ENCODE results near the gene HOXC12.
A peak's percentile ranks its signal among the peaks of the same experiment; 100 is the strongest.

The HOXC12 gene

GRCh38 chr12:53994264-53995001 is 39.7 kb downstream of the HOXC12 start (continued):
- TF ChIP-seq KLF16 (tag by site-specific recombination; IDR thresholded peaks at IDR 0.05) (no peak), ZNF292 (tag by site-specific recombination; IDR thresholded peaks at IDR 0.05; ENCODE audit: borderline replicate concordance, low read depth) (no peak), ZNF660 (tag by site-specific recombination; IDR thresholded peaks at IDR 0.05) (no peak), GFI1B (tag by site-specific recombination; IDR thresholded peaks at IDR 0.05) (no peak), OVOL3 (tag by site-specific recombination; IDR thresholded peaks at IDR 0.05) (peak; percentile 20; the same call in 1 of the 2 replicates), ZNF692 (tag by site-specific recombination; IDR thresholded peaks at IDR 0.05) (no peak), ZNF423 (tag by site-specific recombination; IDR thresholded peaks at IDR 0.05) (no peak), PRDM6 (tag by site-specific recombination; IDR thresholded peaks at IDR 0.05) (no peak), MZF1 (tag by site-specific recombination; IDR thresholded peaks at IDR 0.05; ENCODE audit: borderline replicate concordance) (no peak), ZNF580 (tag by site-specific recombination; IDR thresholded peaks at IDR 0.05) (no peak), ZNF335 (tag by site-specific recombination; conservative IDR thresholded peaks at IDR 0.05) (peak; percentile 71), GLI2 (tag by site-specific recombination; IDR thresholded peaks at IDR 0.05; ENCODE audit: borderline replicate concordance, low read depth) (no peak), BCL11A (tag by site-specific recombination; IDR thresholded peaks at IDR 0.05; ENCODE audit: low read depth) (peak; percentile 11; the same call in 1 of the 2 replicates), ZFHX2 (tag by site-specific recombination; conservative IDR thresholded peaks at IDR 0.05) (peak; percentile 77), ZNF155 (tag by site-specific recombination; IDR thresholded peaks at IDR 0.05) (no peak), ZNF169 (tag by site-specific recombination; IDR thresholded peaks at IDR 0.05) (no peak), ZNF121 (tag by site-specific recombination; IDR thresholded peaks at IDR 0.05) (no peak), ZNF626 (tag by site-specific recombination; IDR thresholded peaks at IDR 0.05) (no peak), ZBTB10 (tag by site-specific recombination; IDR thresholded peaks at IDR 0.05) (0 out of 2 replicates have a peak, but pooled peaks have one; percentile 14), HOXD13 (CRISPR knock-in tag; IDR thresholded peaks at IDR 0.05; ENCODE audit: borderline replicate concordance) (no peak), GLI4 (tag by site-specific recombination; IDR thresholded peaks at IDR 0.05) (no peak), ZNF544 (tag by site-specific recombination; IDR thresholded peaks at IDR 0.05) (no peak), ZNF473 (tag by site-specific recombination; IDR thresholded peaks at IDR 0.05) (no peak), ZBTB26 (tag by site-specific recombination; optimal IDR thresholded peaks at IDR 0.05) (peak; percentile 53), ZFP37 (tag by site-specific recombination; IDR thresholded peaks at IDR 0.05) (no peak), ELK4 (IDR thresholded peaks at IDR 0.05; ENCODE audit: borderline replicate concordance, low read depth, low read length) (no peak), ZNF623 (tag by site-specific recombination; IDR thresholded peaks at IDR 0.05) (no peak), ZNF513 (tag by site-specific recombination; IDR thresholded peaks at IDR 0.05) (no peak), ZSCAN4 (tag by site-specific recombination; IDR thresholded peaks at IDR 0.05) (no peak)

Data from HEK293 (cell line).